Thoracic aorta (tissue), 2 donors: Measurements from ENCODE around the gene ARRDC5. TPM values are rescaled to one million over a fixed set of nuclear protein-coding genes. Genes with fewer than 3 reads are reported as not detected.

Experiments used
- ATAC-seq: fragments of 150-250 bp; one replicate; pipeline ENCODE4 v1.8.0; 2017; ENCODE audit warnings: low read depth; ENCODE audit not compliant: insufficient number of reproducible peaks, low FRiP score
- DNase-seq: peaks from one replicate; pipeline ENCODE4 v3.0.0-alpha.2; 2020; ENCODE audit warnings: low spot score
- H3K27ac ChIP-seq, 2 donors: fragments of 200-600 bp; sonication (generic); 1 replicate in 1 of 2; 2 replicates in 1 of 2; pipeline ENCODE4 v1.5.1; 2016; ENCODE audit warnings: mild to moderate bottlenecking in 2 of 2, moderate library complexity in 2 of 2
- H3K27me3 ChIP-seq: fragments of 200-600 bp; sonication (generic); replicated peaks from 2 replicates; pipeline ENCODE4 v1.6.0; 2016; ENCODE audit warnings: mild to moderate bottlenecking; ENCODE audit not compliant: insufficient read depth
- H3K36me3 ChIP-seq: fragments of 200-600 bp; sonication (generic); one replicate; pipeline ENCODE4 v1.5.1; 2016
- H3K4me1 ChIP-seq, 2 donors: fragments of 200-600 bp; sonication (generic); 1 replicate in 1 of 2; 2 replicates in 1 of 2; pipeline versions ENCODE4 v1.5.1 to v1.6.0; 2016; ENCODE audit warnings: low read depth in 2 of 2, mild to moderate bottlenecking in 1 of 2; ENCODE audit not compliant: control insufficient read depth in 1 of 2
- H3K4me3 ChIP-seq: fragments of 200-600 bp; sonication (generic); 2 replicates; pipeline ENCODE4 v1.5.1; 2016; ENCODE audit warnings: mild to moderate bottlenecking
- H3K9me3 ChIP-seq: fragments of 200-600 bp; sonication (generic); 2 replicates; pipeline ENCODE4 v1.5.1; 2016
- total RNA-seq, 2 donors: library from RNA; depleted of rRNA; stranded (reverse); fragments of >200 nt; gene quantifications; one replicate each; pipeline versions ENCODE4 v1.1.0 to v1.2.3, GENCODE V29; 2016
- TF ChIP-seq, protein P1 (sequence below): fragments of 200-600 bp; sonication (generic); IDR thresholded peaks from one replicate; pipeline ENCODE4 v1.5.1; 2019; ENCODE audit warnings: antibody characterized with exemption

ARRDC5 gene
- total RNA-seq, 2 donors from 2014 or later, result 0.49 to 3.1 TPM

GRCh38 chr19:4913996-4914735 lies 11.5 kb upstream of the ARRDC5 start:
- no peaks in the 10 kb centered on the region for H3K36me3 ChIP-seq
- peaks cover 8 to 40% of the 10 kb centered on the region in 2 donors for H3K4me1 ChIP-seq
- no peaks in the 10 kb centered on the region for H3K9me3 ChIP-seq
- TF ChIP-seq, protein P1, sequence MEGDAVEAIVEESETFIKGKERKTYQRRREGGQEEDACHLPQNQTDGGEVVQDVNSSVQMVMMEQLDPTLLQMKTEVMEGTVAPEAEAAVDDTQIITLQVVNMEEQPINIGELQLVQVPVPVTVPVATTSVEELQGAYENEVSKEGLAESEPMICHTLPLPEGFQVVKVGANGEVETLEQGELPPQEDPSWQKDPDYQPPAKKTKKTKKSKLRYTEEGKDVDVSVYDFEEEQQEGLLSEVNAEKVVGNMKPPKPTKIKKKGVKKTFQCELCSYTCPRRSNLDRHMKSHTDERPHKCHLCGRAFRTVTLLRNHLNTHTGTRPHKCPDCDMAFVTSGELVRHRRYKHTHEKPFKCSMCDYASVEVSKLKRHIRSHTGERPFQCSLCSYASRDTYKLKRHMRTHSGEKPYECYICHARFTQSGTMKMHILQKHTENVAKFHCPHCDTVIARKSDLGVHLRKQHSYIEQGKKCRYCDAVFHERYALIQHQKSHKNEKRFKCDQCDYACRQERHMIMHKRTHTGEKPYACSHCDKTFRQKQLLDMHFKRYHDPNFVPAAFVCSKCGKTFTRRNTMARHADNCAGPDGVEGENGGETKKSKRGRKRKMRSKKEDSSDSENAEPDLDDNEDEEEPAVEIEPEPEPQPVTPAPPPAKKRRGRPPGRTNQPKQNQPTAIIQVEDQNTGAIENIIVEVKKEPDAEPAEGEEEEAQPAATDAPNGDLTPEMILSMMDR, result no peak
- DNase-seq, result no peak
- H3K4me3 ChIP-seq, result peak overlapping the region; percentile 28
- H3K27me3 ChIP-seq, result no peaks in the 10 kb centered on the region
- H3K27ac ChIP-seq, result no peak overlapping the region
- ATAC-seq, result no peak

GRCh38 chr19:4911786-4912672 lies 9.3 kb upstream of the ARRDC5 start:
- TF ChIP-seq, protein P1, result peak; percentile 60
- peak overlapping the region; percentile 82 for H3K4me3 ChIP-seq
- H3K27me3 ChIP-seq, result no peaks in the 10 kb centered on the region
- peak; percentile 82 for DNase-seq
- peak; percentile 75 for ATAC-seq
- H3K9me3 ChIP-seq, result no peaks in the 10 kb centered on the region
- H3K4me1 ChIP-seq, result peaks cover 8 to 43% of the 10 kb centered on the region in 2 donors
- H3K27ac ChIP-seq, result peak overlapping the region; percentile 61 to 71
- no peaks in the 10 kb centered on the region for H3K36me3 ChIP-seq

DNA sequence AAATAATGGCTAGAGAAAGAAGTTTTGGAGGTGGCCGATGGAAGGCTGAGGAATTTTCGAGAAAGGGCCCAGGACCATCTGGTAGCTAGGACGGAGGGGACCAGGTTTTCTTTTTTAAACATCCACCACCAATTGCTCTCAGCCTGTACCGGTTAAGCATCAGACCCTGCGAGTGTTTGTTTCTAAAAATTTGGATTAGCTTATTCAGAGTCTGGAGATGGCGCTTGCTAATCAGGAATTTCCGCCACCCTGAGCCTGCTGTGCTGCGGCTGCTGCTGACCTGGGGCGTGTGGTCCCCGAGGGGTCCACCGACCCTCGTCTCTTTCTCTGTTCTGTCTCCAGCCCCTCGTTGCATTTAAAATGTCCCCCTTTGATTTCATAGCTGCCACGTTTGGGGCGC lies 8.6 kb upstream of the ARRDC5 start:
- peak overlapping the region; percentile 61 to 71 for H3K27ac ChIP-seq

DNA sequence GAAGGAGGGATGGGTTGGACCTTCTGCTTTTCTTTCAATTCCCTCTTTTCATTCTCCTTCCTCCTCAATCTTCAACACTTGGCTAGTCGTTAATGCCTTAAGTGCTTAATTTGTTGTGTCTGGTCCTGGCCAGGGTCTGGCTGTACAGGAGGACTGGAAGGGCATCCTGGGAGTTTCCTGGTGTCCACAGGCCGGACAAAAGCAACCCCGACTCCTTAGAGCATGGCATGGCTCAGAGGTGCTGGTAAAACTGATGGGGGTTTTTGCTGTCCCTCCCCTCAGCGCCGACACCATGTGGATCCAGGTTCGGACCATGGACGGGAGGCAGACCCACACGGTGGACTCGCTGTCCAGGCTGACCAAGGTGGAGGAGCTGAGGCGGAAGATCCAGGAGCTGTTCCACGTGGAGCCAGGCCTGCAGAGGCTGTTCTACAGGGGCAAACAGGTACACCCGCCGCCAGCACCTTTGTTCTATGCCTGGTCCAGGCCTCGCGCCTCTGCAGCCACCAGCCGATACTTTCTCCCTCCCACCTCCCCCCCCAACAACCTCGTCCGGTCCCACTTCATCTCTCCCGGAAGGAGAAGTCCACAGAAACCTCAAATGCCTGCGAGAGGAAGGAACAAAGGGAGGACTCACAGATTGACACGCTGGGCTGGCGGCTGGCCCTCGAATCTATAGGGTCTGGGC lies 8.0 kb upstream of the ARRDC5 start:
- DNase-seq (no peak), ATAC-seq (no peak)
- peak overlapping the region; percentile 82 for H3K4me3 ChIP-seq
- H3K4me1 ChIP-seq, result peaks cover 8 to 42% of the 10 kb centered on the region in 2 donors
- no peaks in the 10 kb centered on the region for H3K27me3 ChIP-seq
- peak overlapping the region in 1 of 2 donors; percentile 61 for H3K27ac ChIP-seq
- H3K36me3 ChIP-seq, result no peaks in the 10 kb centered on the region
- TF ChIP-seq, protein P1, result no peak
- H3K9me3 ChIP-seq, result no peaks in the 10 kb centered on the region

More for the DNA sequence above, 8.6 kb upstream of the ARRDC5 start:
- Histone ChIP-seq H3K27me3 (no peaks in the 10 kb centered on the region), H3K36me3 (no peaks in the 10 kb centered on the region), H3K4me1 (peaks cover 8 to 43% of the 10 kb centered on the region in 2 donors), H3K4me3 (peak overlapping the region; percentile 82), H3K9me3 (no peaks in the 10 kb centered on the region)
- no peak for DNase-seq
- TF ChIP-seq, protein P1, result no peak
- ATAC-seq, result no peak
